OCI-LY7 (cell line): ENCODE results near the gene DIAPH2. TPM values are rescaled to one million over a fixed set of nuclear protein-coding genes. Genes with fewer than 3 reads are reported as not detected.

ENCODE experiments used
- BruUV-seq: library from RNA; stranded (reverse); fragments of 400-500 nt; replicated peaks from 2 replicates; lab custom pipeline; 2021; lab: Mats Ljungman, UMichigan
- CTCF ChIA-PET: fragments of 300-600 bp; sonication (Branson Sonifier 250); formaldehyde crosslinking; loops from one replicate; lab custom pipeline; 2022; ENCODE audit warnings: antibody characterized with exemption; ENCODE audit not compliant: unreplicated experiment; lab: Charles Lee
- POLR2A ChIA-PET: fragments of 300-600 bp; sonication (Branson Sonifier 250); formaldehyde crosslinking; loops from one replicate; lab custom pipeline; 2022; ENCODE audit warnings: antibody characterized with exemption; lab: Charles Lee
- DNase-seq: peaks from one replicate; pipeline ENCODE4 v3.0.0-alpha.2; 2015; ENCODE audit warnings: low spot score
- H2AFZ ChIP-seq: fragments of 200-600 bp; sonication (generic), shearing (Covaris generic); 2 replicates; pipeline ENCODE4 v1.6.1; 2014; ENCODE audit warnings: mild to moderate bottlenecking, antibody characterized with exemption, low read length, moderate library complexity
- H3K27ac ChIP-seq: fragments of 200-600 bp; sonication (generic); 2 replicates; pipeline ENCODE4 v1.5.1; 2014; ENCODE audit warnings: mixed run types, low read depth, mild to moderate bottlenecking, moderate library complexity, low read length, inconsistent platforms; ENCODE audit not compliant: poor library complexity, severe bottlenecking
- H3K36me3 ChIP-seq: fragments of 200-600 bp; sonication (generic); 2 replicates; pipeline ENCODE4 v1.6.1; 2014; ENCODE audit warnings: mild to moderate bottlenecking, antibody characterized with exemption, low read length, moderate library complexity, mixed read lengths; ENCODE audit not compliant: insufficient read depth
- H3K4me1 ChIP-seq: fragments of 200-600 bp; sonication (generic); 2 replicates; pipeline ENCODE4 v1.5.1; 2014; ENCODE audit warnings: mild to moderate bottlenecking, low read length; ENCODE audit not compliant: insufficient read depth, poor library complexity, severe bottlenecking
- H3K4me2 ChIP-seq: fragments of 200-600 bp; sonication (generic); 2 replicates; pipeline ENCODE4 v1.6.1; 2014; ENCODE audit warnings: mild to moderate bottlenecking, low read length
- H3K4me3 ChIP-seq: fragments of 200-600 bp; sonication (generic); 2 replicates; pipeline ENCODE4 v1.5.1; 2014; ENCODE audit warnings: mild to moderate bottlenecking, low read depth, low read length; ENCODE audit not compliant: poor library complexity, severe bottlenecking
- H3K79me2 ChIP-seq: fragments of 200-600 bp; sonication (generic); 2 replicates; pipeline ENCODE4 v1.6.1; 2016; ENCODE audit warnings: low read depth, mild to moderate bottlenecking, low read length, moderate library complexity, mixed read lengths; ENCODE audit not compliant: insufficient read depth
- H3K9me2 ChIP-seq: fragments of 200-600 bp; sonication (generic); 2 replicates; pipeline ENCODE4 v1.6.1; 2016; ENCODE audit warnings: mild to moderate bottlenecking, low read length, mixed read lengths; ENCODE audit not compliant: insufficient read depth
- H3K9me3 ChIP-seq: fragments of 200-600 bp; sonication (generic); 2 replicates; pipeline ENCODE4 v1.6.1; 2014; ENCODE audit warnings: mild to moderate bottlenecking, mixed run types, low read length, mixed read lengths
- H4K20me1 ChIP-seq: fragments of 200-600 bp; sonication (generic); 2 replicates; pipeline ENCODE4 v1.6.1; 2014; ENCODE audit warnings: mild to moderate bottlenecking, antibody characterized with exemption, low read length, moderate library complexity, mixed read lengths; ENCODE audit not compliant: insufficient read depth
- EZH2phosphoT487 ChIP-seq: fragments of 200-600 bp; sonication (generic); IDR thresholded peaks from 2 replicates; pipeline ENCODE4 v1.6.1; 2018; ENCODE audit warnings: low read depth, borderline replicate concordance, mild to moderate bottlenecking, mixed run types, antibody characterized with exemption, low read length, moderate library complexity, mixed read lengths
- intact Hi-C: fragments of 100-400 bp; cut with micrococcal nuclease; formaldehyde crosslinking; loops from one replicate; pipeline ENCODE4 v1.10.0; 2022; ENCODE audit not compliant: unreplicated experiment
- total RNA-seq, 2 experiments: library from RNA; depleted of rRNA in 1 of 2; stranded (reverse); fragments of >200 nt in 1 of 2; shearing (Covaris generic) in 1 of 2; gene quantifications; 2 replicates each; pipeline ENCODE4 v1.2.3, GENCODE V29; 2014 to 2022
- TF ChIP-seq, protein P1 (sequence below): fragments of 200-600 bp; sonication (generic); conservative IDR thresholded peaks from 2 replicates; pipeline ENCODE4 v1.5.1; 2014; ENCODE audit warnings: mild to moderate bottlenecking, antibody characterized with exemption, low read length, moderate library complexity, mixed read lengths

The DIAPH2 gene
- total RNA-seq, 2 experiments from 2014 or later = 21.3 to 21.5 TPM

GRCh38 chrX:97389761-97390192 is 705.1 kb downstream of the DIAPH2 start:
- BruUV-seq = no TSS peak
- DNase-seq = no peak
- Histone ChIP-seq H4K20me1 (no peaks in the 10 kb centered on the region), H2AFZ (no peak overlapping the region), H3K79me2 (no peaks in the 10 kb centered on the region), H3K9me2 (no peaks in the 10 kb centered on the region), H3K4me2 (no peak overlapping the region), H3K4me3 (no peak overlapping the region), H3K36me3 (no peaks in the 10 kb centered on the region; the same call in 1 of the 2 replicates), H3K9me3 (no peaks in the 10 kb centered on the region), H3K27ac (no peak overlapping the region), H3K4me1 (no peaks in the 10 kb centered on the region)
- TF ChIP-seq, protein P1, sequence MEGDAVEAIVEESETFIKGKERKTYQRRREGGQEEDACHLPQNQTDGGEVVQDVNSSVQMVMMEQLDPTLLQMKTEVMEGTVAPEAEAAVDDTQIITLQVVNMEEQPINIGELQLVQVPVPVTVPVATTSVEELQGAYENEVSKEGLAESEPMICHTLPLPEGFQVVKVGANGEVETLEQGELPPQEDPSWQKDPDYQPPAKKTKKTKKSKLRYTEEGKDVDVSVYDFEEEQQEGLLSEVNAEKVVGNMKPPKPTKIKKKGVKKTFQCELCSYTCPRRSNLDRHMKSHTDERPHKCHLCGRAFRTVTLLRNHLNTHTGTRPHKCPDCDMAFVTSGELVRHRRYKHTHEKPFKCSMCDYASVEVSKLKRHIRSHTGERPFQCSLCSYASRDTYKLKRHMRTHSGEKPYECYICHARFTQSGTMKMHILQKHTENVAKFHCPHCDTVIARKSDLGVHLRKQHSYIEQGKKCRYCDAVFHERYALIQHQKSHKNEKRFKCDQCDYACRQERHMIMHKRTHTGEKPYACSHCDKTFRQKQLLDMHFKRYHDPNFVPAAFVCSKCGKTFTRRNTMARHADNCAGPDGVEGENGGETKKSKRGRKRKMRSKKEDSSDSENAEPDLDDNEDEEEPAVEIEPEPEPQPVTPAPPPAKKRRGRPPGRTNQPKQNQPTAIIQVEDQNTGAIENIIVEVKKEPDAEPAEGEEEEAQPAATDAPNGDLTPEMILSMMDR = no peak
- TF ChIP-seq EZH2phosphoT487 = no peak
- intact Hi-C loops = no loop called here
- ChIA-PET CTCF (no interaction called here), POLR2A (interaction anchor here (0.5 to 0.8 kb wide), 2 partner anchors 164 to 628 kb away, joined by 3 to 5 read pairs; no protein-coding TSS in a partner anchor)

DNA sequence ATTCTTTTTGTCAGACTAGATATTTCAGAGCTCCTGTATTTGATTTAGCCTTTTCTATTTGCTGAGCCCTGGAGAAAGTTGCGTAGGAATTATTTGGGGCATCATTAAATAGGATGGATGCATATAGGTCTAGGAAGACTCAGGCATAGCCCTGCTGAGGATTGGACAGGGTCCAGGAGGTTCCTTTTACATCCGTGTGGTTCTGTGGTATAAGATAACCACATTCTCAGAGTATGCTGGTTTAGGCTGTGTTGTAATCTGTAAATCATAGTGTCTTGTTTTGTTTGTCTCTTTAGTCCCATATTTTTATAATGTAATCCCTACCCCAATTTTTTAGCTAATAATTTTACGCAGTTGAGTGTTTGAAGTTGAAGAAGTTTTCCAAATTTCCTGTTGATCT is 712.7 kb downstream of the DIAPH2 start:
- Histone ChIP-seq H3K36me3 (no peaks in the 10 kb centered on the region), H3K27ac (no peak overlapping the region), H3K79me2 (no peaks in the 10 kb centered on the region), H3K4me2 (no peak overlapping the region), H2AFZ (no peak overlapping the region), H3K4me1 (peaks cover 5% of the 10 kb centered on the region), H4K20me1 (no peaks in the 10 kb centered on the region), H3K9me3 (no peaks in the 10 kb centered on the region), H3K9me2 (no peaks in the 10 kb centered on the region), H3K4me3 (no peak overlapping the region)
- TF ChIP-seq EZH2phosphoT487 = no peak
- TF ChIP-seq, protein P1 = no peak
- no peak for DNase-seq
- intact Hi-C loops = no loop called here
- no TSS peak for BruUV-seq
- ChIA-PET CTCF (no interaction called here), POLR2A (interaction anchor here (0.6 to 1.1 kb wide), 2 partner anchors 59 to 347 kb away, joined by 3 to 4 read pairs; no protein-coding TSS in a partner anchor)

GRCh38 chrX:97398030-97398551 is 713.4 kb downstream of the DIAPH2 start:
- H3K4me1 ChIP-seq = peaks cover 5% of the 10 kb centered on the region
- POLR2A ChIA-PET = interaction anchor here (0.6 to 1.1 kb wide), 6 partner anchors 169 to 684 kb away, joined by 3 to 5 read pairs (median 3); no protein-coding TSS in a partner anchor

More at GRCh38 chrX:97398030-97398551, 713.4 kb downstream of the DIAPH2 start:
- no peak for DNase-seq
- H2AFZ ChIP-seq = no peak overlapping the region
- H3K9me2 ChIP-seq = no peaks in the 10 kb centered on the region
- no peak overlapping the region for H3K4me3 ChIP-seq
- no peaks in the 10 kb centered on the region for H3K36me3 ChIP-seq
- intact Hi-C loops = no loop called here
- H3K79me2 ChIP-seq = no peaks in the 10 kb centered on the region
- H3K4me2 ChIP-seq = no peak overlapping the region
- H4K20me1 ChIP-seq = no peaks in the 10 kb centered on the region
- BruUV-seq = no TSS peak
- TF ChIP-seq, protein P1 = no peak
- TF ChIP-seq EZH2phosphoT487 = no peak
- CTCF ChIA-PET = no interaction called here
- no peak overlapping the region for H3K27ac ChIP-seq
- no peaks in the 10 kb centered on the region for H3K9me3 ChIP-seq
